H1 (cell line): Measurements from ENCODE around the gene ADAM22.

Source experiments
- CHD2 ChIP-seq: IDR thresholded peaks from 2 replicates; pipeline ENCODE4 v1.6.1; 2012; ENCODE audit warnings: low read length, improper control_type of control experiment
- CTCF ChIP-seq, 3 experiments: IDR thresholded peaks; 1 replicate in 2 of 3; 2 replicates in 1 of 3; pipeline versions ENCODE4 v1.5.1 to v1.6.1; 2011; ENCODE audit warnings: low read length in 3 of 3, mild to moderate bottlenecking in 3 of 3, inconsistent platforms in 2 of 3, low read depth in 1 of 3, moderate library complexity in 1 of 3; ENCODE audit not compliant: insufficient read depth in 1 of 3; ENCODE audit errors: control extremely low read depth in 1 of 3
- EP300 ChIP-seq, 2 experiments: IDR thresholded peaks; 1 replicate in 1 of 2; 2 replicates in 1 of 2; pipeline ENCODE4 v1.6.1; 2011 to 2012; ENCODE audit warnings: low read depth in 2 of 2, low read length in 2 of 2, mild to moderate bottlenecking in 2 of 2, borderline replicate concordance in 1 of 2, inconsistent platforms in 1 of 2, moderate library complexity in 1 of 2
- GABPA ChIP-seq: IDR thresholded peaks from 2 replicates; pipeline ENCODE4 v1.6.1; 2011; ENCODE audit warnings: mild to moderate bottlenecking, low read length, moderate library complexity, borderline replicate concordance; ENCODE audit not compliant: insufficient read depth
- GTF2F1 ChIP-seq: IDR thresholded peaks from 2 replicates; pipeline ENCODE4 v1.6.1; 2012; ENCODE audit warnings: low read depth, low read length, improper control_type of control experiment, borderline replicate concordance
- JUND ChIP-seq: IDR thresholded peaks from 2 replicates; pipeline ENCODE4 v1.6.1; 2011; ENCODE audit warnings: mild to moderate bottlenecking, improper control_type of control experiment, low read length
- KDM1A ChIP-seq: fragments of 200-600, 300-600 bp; sonication (generic); IDR thresholded peaks from 2 replicates; pipeline ENCODE4 v1.7.1; 2016; ENCODE audit warnings: mild to moderate bottlenecking, low read length, borderline replicate concordance
- POLR2A ChIP-seq, 2 experiments: IDR thresholded peaks; 1 replicate in 1 of 2; 2 replicates in 1 of 2; pipeline ENCODE4 v1.6.1; 2011; ENCODE audit warnings: low read depth in 2 of 2, low read length in 2 of 2, mild to moderate bottlenecking in 2 of 2; ENCODE audit errors: control extremely low read depth in 1 of 2
- POLR2AphosphoS5 ChIP-seq: IDR thresholded peaks from 2 replicates; pipeline ENCODE4 v1.6.1; 2011; ENCODE audit warnings: low read depth, low read length
- RAD21 ChIP-seq, 2 experiments: IDR thresholded peaks in 1 of 2; conservative IDR thresholded peaks in 1 of 2; 2 replicates each; pipeline ENCODE4 v1.6.1; 2011; ENCODE audit warnings: low read depth in 2 of 2, low read length in 2 of 2, improper control_type of control experiment in 1 of 2, inconsistent platforms in 1 of 2, mild to moderate bottlenecking in 1 of 2, moderate library complexity in 1 of 2
- RBBP5 ChIP-seq: IDR thresholded peaks from 2 replicates; pipeline ENCODE4 v1.7.1; 2012; ENCODE audit warnings: low read depth, mild to moderate bottlenecking, inconsistent platforms, low read length, moderate library complexity, borderline replicate concordance
- TAF1 ChIP-seq: IDR thresholded peaks from 2 replicates; pipeline ENCODE4 v1.6.1; 2011; ENCODE audit warnings: mild to moderate bottlenecking, low read depth, low read length
- USF2 ChIP-seq: IDR thresholded peaks from 2 replicates; pipeline ENCODE4 v1.6.1; 2011; ENCODE audit warnings: low read length, improper control_type of control experiment

- no peak for TF ChIP-seq EP300 (IDR thresholded peaks at IDR 0.05; ENCODE audit: borderline replicate concordance in 1 of 2, low read depth in 2 of 2, low read length in 2 of 2)
- TF ChIP-seq CTCF (IDR thresholded peaks at IDR 0.05; ENCODE audit: control extremely low read depth in 1 of 3, insufficient read depth in 1 of 3, low read depth in 1 of 3, low read length in 3 of 3), result no peak
- no peak for TF ChIP-seq CHD2
- TF ChIP-seq KDM1A, result no peak
- TF ChIP-seq POLR2A (IDR thresholded peaks at IDR 0.05; ENCODE audit: control extremely low read depth in 1 of 2, low read depth in 2 of 2, low read length in 2 of 2), result no peak
- no peak for TF ChIP-seq RAD21 (IDR thresholded peaks at IDR 0.05 in 1 of 2, conservative IDR thresholded peaks at IDR 0.05 in 1 of 2; ENCODE audit: low read depth in 2 of 2, low read length in 2 of 2)
- TF ChIP-seq GABPA, result no peak
- TF ChIP-seq JUND, result no peak
- no peak for TF ChIP-seq RBBP5
- TF ChIP-seq USF2, result no peak
- no peak for TF ChIP-seq POLR2AphosphoS5
- no peak for TF ChIP-seq GTF2F1
- TF ChIP-seq TAF1, result no peak
Measured at GRCh38 chr7:88027724-88028123, 93.7 kb downstream of the ADAM22 start.
